Measurements from ENCODE around the gene TLL2. TPM values are rescaled to one million over a fixed set of nuclear protein-coding genes. Genes with fewer than 3 reads are reported as not detected.

The TLL2 gene
- total and polyA plus RNA-seq, 2 donors (not counting 3 experiments of a cell fraction or from before 2014, with no cell fraction given), result 0.03 to 0.20 TPM

GRCh38 chr10:96415150-96415890 lies 98.4 kb downstream of the TLL2 start:
- H3K9me1 ChIP-seq (replicated peaks; ENCODE audit: control insufficient read depth, extremely low read depth, insufficient read depth, low read length), result no peaks in the 10 kb centered on the region
- H4K20me1 ChIP-seq (replicated peaks; ENCODE audit: control insufficient read depth, extremely low read depth, insufficient read depth, low read length), result no peaks in the 10 kb centered on the region
- H3K4me3 ChIP-seq (replicated peaks in 1 of 3; ENCODE audit: insufficient read depth in 1 of 3, low read depth in 1 of 3, low read length in 3 of 3), result no peak overlapping the region
- intact Hi-C loops (cut with micrococcal nuclease), result no loop called here
- H3K27ac ChIP-seq (ENCODE audit: insufficient read depth, low read depth, low read length), result no peak overlapping the region
- no peak overlapping the region for H3K4me2 ChIP-seq (ENCODE audit: insufficient read depth, low read length)
- no peak for TF ChIP-seq JUN (IDR thresholded peaks at IDR 0.05; ENCODE audit: borderline replicate concordance, insufficient read depth, insufficient read length, low read depth)
- TF ChIP-seq CTCF (IDR thresholded peaks at IDR 0.05; ENCODE audit: extremely low read depth in 1 of 2, insufficient read depth in 1 of 2, low read depth in 1 of 2, low read length in 2 of 2), result no peak
- TF ChIP-seq POLR2AphosphoS5 (IDR thresholded peaks at IDR 0.05; ENCODE audit: insufficient read depth, low read depth, low read length), result no peak
- no peak for TF ChIP-seq MAX (IDR thresholded peaks at IDR 0.05; ENCODE audit: insufficient read depth, insufficient read length)
- no peak for TF ChIP-seq GATA2 (IDR thresholded peaks at IDR 0.05; ENCODE audit: insufficient read depth, insufficient read length, low read depth, low read length)
- TF ChIP-seq MYC (IDR thresholded peaks at IDR 0.05; ENCODE audit: low read depth, low read length), result no peak
- TF ChIP-seq EZH2 (IDR thresholded peaks at IDR 0.05; ENCODE audit: borderline replicate concordance, low read depth, low read length, severe bottlenecking), result no peak
- no peak for TF ChIP-seq FOS (IDR thresholded peaks at IDR 0.05; ENCODE audit: borderline replicate concordance, insufficient read depth, low read length)
- no peak for TF ChIP-seq POLR2A (IDR thresholded peaks at IDR 0.05; ENCODE audit: low read depth, low read length)
- H3K36me3 ChIP-seq (ENCODE audit: control insufficient read depth in 2 of 2, extremely low read depth in 1 of 2, insufficient read depth in 2 of 2, low read length in 2 of 2), result no peaks in the 10 kb centered on the region
- dilution Hi-C loops (cut with MboI; ENCODE audit: extremely low pct_ligation_motif_present, low sequenced_read_pairs), result no loop called here
- no peaks in the 10 kb centered on the region for H3K4me1 ChIP-seq (ENCODE audit: control insufficient read depth, extremely low read depth, insufficient read depth, low read length)
- no peak for FAIRE-seq
- no peak for DNase-seq (ENCODE audit: low read depth, low spot score)
- BruUV-seq (replicated peaks), result no TSS peak
- ChIA-PET CTCF (interaction anchor here (1.1 to 2.7 kb wide), 2 partner anchors 21 to 45 kb away, joined by 3 to 8 read pairs; no protein-coding TSS in a partner anchor), POLR2A (no interaction called here)
- H2AFZ ChIP-seq (ENCODE audit: low read depth, low read length), result no peak overlapping the region
- H3K27me3 ChIP-seq (ENCODE audit: control insufficient read depth in 2 of 2, insufficient read depth in 2 of 2, low read length in 2 of 2), result peaks cover 11 to 12% of the 10 kb centered on the region in 2 experiments
- H3K9ac ChIP-seq (replicated peaks; ENCODE audit: extremely low read depth, insufficient read depth, low read length), result no peak overlapping the region
- no peaks in the 10 kb centered on the region for H3K9me3 ChIP-seq (replicated peaks; ENCODE audit: control insufficient read depth, insufficient read depth, low read length)
- no peaks in the 10 kb centered on the region for H3K79me2 ChIP-seq (ENCODE audit: control insufficient read depth, insufficient read depth, low read length)
